BE2C (cell line): Measurements from ENCODE around the gene EPN3.

ENCODE experiments used
- DNase-seq: peaks from one replicate; pipeline ENCODE4 v3.0.0-alpha.2; 2020
- H3K27me3 ChIP-seq: fragments of 250-450 bp; sonication (Bioruptor Pico); 2 replicates; pipeline ENCODE4 v1.5.1; 2020; ENCODE audit warnings: mild to moderate bottlenecking
- H3K36me3 ChIP-seq: fragments of 250-450 bp; sonication (Bioruptor Pico); 2 replicates; pipeline ENCODE4 v1.5.1; 2020; ENCODE audit warnings: mild to moderate bottlenecking
- H3K4me1 ChIP-seq: fragments of 250-450 bp; sonication (Bioruptor Pico); 2 replicates; pipeline ENCODE4 v1.5.1; 2020
- H3K4me3 ChIP-seq: 2 replicates; pipeline ENCODE4 v1.5.1; 2011; ENCODE audit warnings: low read depth, low read length
- H3K9me3 ChIP-seq: fragments of 250-450 bp; sonication (Bioruptor Pico); 2 replicates; pipeline ENCODE4 v1.5.1; 2020
- CTCF ChIP-seq: IDR thresholded peaks from 2 replicates; pipeline ENCODE4 v1.5.1; 2012; ENCODE audit warnings: mild to moderate bottlenecking, low read depth, low read length

The EPN3 gene

GRCh38 chr17:50520483-50520882, 12.1 kb upstream of the EPN3 start:
- Histone ChIP-seq H3K9me3 (no peaks in the 10 kb centered on the region), H3K36me3 (no peaks in the 10 kb centered on the region), H3K4me1 (no peaks in the 10 kb centered on the region), H3K4me3 (no peak overlapping the region), H3K27me3 (no peaks in the 10 kb centered on the region)
- TF ChIP-seq CTCF, result no peak
- no peak for DNase-seq

DNA sequence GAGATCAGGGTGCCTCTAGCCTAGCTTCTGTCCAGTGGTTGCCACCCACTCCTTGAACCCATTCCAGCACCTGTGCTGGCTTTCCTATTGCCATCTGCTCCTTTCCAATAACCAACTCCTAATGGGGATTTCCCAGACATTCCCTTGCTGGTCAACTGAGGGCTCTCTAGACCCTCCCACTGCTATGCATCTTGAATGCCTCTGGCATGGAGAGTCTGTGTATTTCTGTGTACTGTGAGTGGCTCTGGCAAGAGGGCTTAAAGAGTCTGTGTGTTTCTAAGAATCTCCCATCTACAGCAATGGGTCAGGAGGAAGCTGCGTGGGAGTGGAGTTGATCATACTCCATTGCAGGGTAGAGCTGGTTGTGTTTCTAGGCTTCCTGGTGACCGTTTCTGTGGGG, 11.0 kb upstream of the EPN3 start:
- no peak overlapping the region for H3K4me3 ChIP-seq
- no peak for TF ChIP-seq CTCF
- H3K9me3 ChIP-seq, result no peaks in the 10 kb centered on the region
- no peak for DNase-seq
- H3K4me1 ChIP-seq, result no peaks in the 10 kb centered on the region
- H3K27me3 ChIP-seq, result no peaks in the 10 kb centered on the region
- H3K36me3 ChIP-seq, result no peaks in the 10 kb centered on the region

DNA sequence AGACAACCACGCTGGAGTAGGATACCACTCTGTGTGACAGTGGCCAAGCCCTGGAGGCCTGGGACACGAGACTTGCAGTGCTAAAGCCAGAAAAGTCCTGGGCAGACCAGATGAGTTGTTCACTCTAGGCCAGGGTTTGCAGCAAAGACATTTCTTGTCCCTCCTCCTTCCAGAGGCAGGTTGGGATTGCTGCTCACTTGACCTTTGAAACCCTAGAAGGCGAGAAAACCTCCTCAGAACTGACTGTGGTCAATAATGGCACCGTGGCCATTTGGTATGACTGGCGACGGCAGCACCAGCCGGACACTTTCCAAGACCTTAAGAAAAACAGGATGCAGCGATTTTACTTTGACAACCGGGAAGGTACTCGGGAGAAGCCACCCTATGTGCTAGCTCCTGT, 9.8 kb upstream of the EPN3 start:
- DNase-seq, result no peak
- Histone ChIP-seq H3K27me3 (no peaks in the 10 kb centered on the region), H3K4me3 (no peak overlapping the region), H3K4me1 (no peaks in the 10 kb centered on the region), H3K9me3 (no peaks in the 10 kb centered on the region), H3K36me3 (no peaks in the 10 kb centered on the region)
- no peak for TF ChIP-seq CTCF

DNA sequence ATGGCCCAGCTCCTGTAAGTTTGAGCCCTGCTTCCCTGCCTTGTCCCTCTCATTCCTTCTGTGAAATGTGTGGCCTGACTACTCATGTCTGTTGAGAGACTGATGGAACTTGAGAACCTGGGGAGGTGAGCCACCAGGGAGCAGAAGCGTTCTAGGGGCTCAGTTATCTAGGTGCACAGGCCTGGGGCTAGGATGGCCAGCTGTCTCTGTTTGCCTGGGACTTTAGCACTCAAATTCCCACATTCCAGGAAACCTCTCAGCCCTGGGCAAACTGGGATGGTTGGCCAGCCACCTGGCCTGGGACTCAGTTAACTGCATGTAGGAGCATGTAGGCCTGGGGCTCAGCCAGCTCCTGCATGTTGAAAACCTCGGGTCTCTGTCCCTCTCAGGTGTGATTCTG, 9.3 kb upstream of the EPN3 start:
- Histone ChIP-seq H3K36me3 (no peaks in the 10 kb centered on the region), H3K4me3 (no peak overlapping the region), H3K27me3 (no peaks in the 10 kb centered on the region), H3K4me1 (no peaks in the 10 kb centered on the region), H3K9me3 (no peaks in the 10 kb centered on the region)
- DNase-seq, result no peak
- no peak for TF ChIP-seq CTCF

DNA sequence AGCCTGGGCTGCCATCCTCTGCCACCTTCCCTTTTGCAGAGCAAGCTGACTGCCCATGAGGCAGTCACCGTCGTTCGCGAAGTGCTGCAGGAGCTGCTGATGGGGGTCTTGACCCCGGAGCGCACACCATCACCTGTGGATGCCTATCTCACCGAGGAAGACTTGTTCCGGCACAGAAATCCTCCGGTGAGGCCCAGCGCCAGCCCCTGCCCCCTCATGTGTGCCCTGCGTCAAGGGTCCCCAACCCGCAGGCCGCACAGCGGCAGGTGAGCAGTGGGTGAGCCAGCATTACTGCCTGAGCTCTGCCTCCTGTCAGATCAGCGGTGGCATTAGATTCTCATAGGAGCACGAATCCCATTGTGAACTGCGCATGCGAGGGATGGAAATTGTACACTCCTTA, 7.7 kb upstream of the EPN3 start:
- TF ChIP-seq CTCF, result no peak
- H3K27me3 ChIP-seq, result no peaks in the 10 kb centered on the region

DNA sequence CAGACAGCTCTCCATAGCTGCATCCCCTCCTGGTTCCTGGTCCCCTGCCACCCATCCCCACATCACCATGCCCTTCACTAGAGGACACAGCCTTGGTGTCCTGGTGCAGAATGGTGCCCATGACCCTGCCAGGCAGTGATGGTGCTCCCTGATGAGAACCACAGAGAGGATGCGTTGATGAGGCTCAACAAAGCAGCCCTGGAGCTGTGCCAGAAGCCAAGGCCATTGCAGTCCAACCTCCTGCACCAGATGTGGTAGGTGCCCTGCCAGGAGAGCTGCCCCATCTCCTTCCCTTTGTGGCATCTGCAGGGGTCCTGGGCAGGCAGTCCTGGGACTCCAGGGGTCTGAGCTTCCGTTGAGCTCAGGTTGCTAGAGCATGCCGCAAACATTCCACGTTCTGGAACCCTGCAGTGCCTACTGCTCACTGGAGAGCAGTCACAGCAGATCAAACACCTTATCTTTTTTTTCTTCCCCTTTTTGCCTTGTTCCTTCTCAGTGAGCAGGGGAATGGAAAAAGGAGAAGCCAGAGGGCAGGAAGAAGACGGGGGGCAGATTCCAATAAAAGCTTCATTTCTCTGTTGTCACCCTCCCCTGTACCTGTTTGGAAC, 5.3 kb upstream of the EPN3 start:
- no peaks in the 10 kb centered on the region for H3K9me3 ChIP-seq
- H3K27me3 ChIP-seq, result peaks cover under 1% of the 10 kb centered on the region
- no peak for DNase-seq
- TF ChIP-seq CTCF, result no peak
- no peaks in the 10 kb centered on the region for H3K36me3 ChIP-seq
- no peak overlapping the region for H3K4me3 ChIP-seq
- H3K4me1 ChIP-seq, result peaks cover 7% of the 10 kb centered on the region

More for the DNA sequence above, 7.7 kb upstream of the EPN3 start:
- H3K36me3 ChIP-seq, result no peaks in the 10 kb centered on the region
- H3K9me3 ChIP-seq, result no peaks in the 10 kb centered on the region
- DNase-seq, result no peak
- no peak overlapping the region for H3K4me3 ChIP-seq
- H3K4me1 ChIP-seq, result no peaks in the 10 kb centered on the region
